Right lobe of liver (tissue), 6 donors: ENCODE measurements around the gene TREML1. TPM values are rescaled to one million over a fixed set of nuclear protein-coding genes. Genes with fewer than 3 reads are reported as not detected.

Experiments used
- ATAC-seq, 4 donors: fragments of 200-7000 bp; cut with Tn5 transposase; one replicate each; pipeline ENCODE4 v1.9.1; 2020; ENCODE audit warnings: mild to moderate bottlenecking in 4 of 4, moderate library complexity in 4 of 4
- DNase-seq, 3 donors: peaks; one replicate each; pipeline ENCODE4 v3.0.0-alpha.2; 2020
- H3K27ac ChIP-seq, 3 donors: fragments of 200-600 bp; one replicate each; pipeline ENCODE4 v1.8.0; 2022
- H3K27me3 ChIP-seq, 2 donors: fragments of 200-600 bp; one replicate each; pipeline ENCODE4 v1.8.0; 2022
- H3K36me3 ChIP-seq, 4 donors: fragments of 200-600 bp; sonication (generic) in 1 of 4; one replicate each; pipeline versions ENCODE4 v1.5.1 to v1.8.0; 2017 to 2022; ENCODE audit warnings: control low read depth in 1 of 4
- H3K4me1 ChIP-seq, 4 donors: fragments of 200-600 bp; sonication (generic) in 1 of 4; one replicate each; pipeline versions ENCODE4 v1.5.1 to v1.8.0; 2017 to 2022; ENCODE audit warnings: control low read depth in 1 of 4
- H3K4me3 ChIP-seq, 3 donors: fragments of 200-600 bp; one replicate each; pipeline ENCODE4 v1.8.0; 2022
- H3K9me3 ChIP-seq, 4 donors: fragments of 200-600 bp; sonication (generic) in 1 of 4; one replicate each; pipeline versions ENCODE4 v1.5.1 to v1.8.0; 2017 to 2022; ENCODE audit warnings: control low read depth in 1 of 4
- POLR2A ChIP-seq: fragments of 450-650 bp; IDR thresholded peaks from one replicate; pipeline ENCODE4 v1.6.1; 2017; ENCODE audit warnings: antibody characterized with exemption, mild to moderate bottlenecking
- WGBS: methylation state at CpG from one replicate; pipeline ENCODE4 v1.1.6; 2018; ENCODE audit warnings: low coverage, low lambda C conversion rate; ENCODE audit not compliant: insufficient coverage; ENCODE audit errors: missing lambda C conversion rate; 5-methylcytosine and 5-hydroxymethylcytosine counted together
- intact Hi-C, 2 donors: fragments of 100-400 bp; cut with DNase I; formaldehyde crosslinking; loops; one replicate each; pipeline versions ENCODE4 v1.11.2 to v1.14.1; 2022
- total RNA-seq, 6 experiments: library from RNA; depleted of rRNA in 2 of 6; stranded (reverse); fragments of >200 nt in 2 of 6; fragmentation: NEBNext Ultra II Directional in 3 of 6; extraction: Animal tissue kit (Norgen Biotek cat#: 25700) in 3 of 6; gene quantifications; one replicate each; pipeline versions ENCODE4 v1.1.0 to v1.2.4, GENCODE V29; 2016 to 2023
- TF ChIP-seq, protein P1 (sequence below), 4 donors: fragments of 200-600 bp in 3 of 4; fragments of 450-650 bp in 1 of 4; IDR thresholded peaks; one replicate each; pipeline versions ENCODE4 v1.5.1 to v1.8.0; 2016 to 2022; ENCODE audit warnings: antibody characterized with exemption in 4 of 4, mild to moderate bottlenecking in 2 of 4
- donor health status: DM: no; HTN: yes; CAD: no.
- donor health status: DM: no; HTN: no; CAD: no.
- donor health status: DM: no; HTN: no; CAD: no.
- donor health status: DM: no; HTN: yes; CAD: no.
- donor health status: DM: no; HTN: yes; CAD: no.

TREML1 gene
- total RNA-seq, 6 experiments from 2014 or later: 0.43 to 0.62 (median 0.46) TPM; not detected in 3

DNA sequence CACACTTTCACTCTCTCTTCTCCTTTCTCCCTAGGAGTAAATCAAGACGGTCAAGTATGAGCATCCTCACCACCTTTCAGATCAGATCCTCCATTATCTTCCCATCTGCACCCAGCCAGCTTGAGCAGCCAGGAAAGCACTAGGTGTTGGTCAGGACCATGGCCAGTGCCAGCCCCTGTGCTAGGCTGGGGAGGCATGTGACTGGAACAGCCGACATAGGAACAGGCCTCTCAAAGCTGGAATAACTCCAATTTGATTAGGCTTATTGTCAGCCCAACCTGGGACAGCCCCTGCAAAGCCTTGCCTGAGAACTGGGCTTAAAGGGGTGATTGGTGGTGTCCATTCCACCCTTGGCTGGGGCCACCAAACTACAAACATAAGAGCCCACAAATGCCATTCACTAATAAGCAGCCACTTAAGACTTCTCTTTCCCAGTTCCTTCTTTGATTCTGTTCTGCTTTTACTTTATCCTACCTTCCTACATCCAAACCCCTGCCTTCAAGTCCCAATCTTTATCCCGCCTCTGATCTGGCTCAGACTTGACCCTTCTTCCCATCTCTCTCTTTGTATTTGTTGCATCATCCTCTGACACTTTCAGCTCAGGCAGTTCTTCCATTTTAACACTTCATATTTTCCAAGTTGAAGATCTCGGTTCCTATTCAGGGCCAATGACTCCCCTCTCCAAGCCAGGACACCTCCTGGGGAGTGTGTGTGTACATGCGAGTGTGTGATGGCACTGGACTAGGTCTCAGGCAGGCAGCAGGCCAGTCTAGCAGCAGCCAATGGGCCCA, 13.2 kb upstream of the TREML1 start:
- peak in 1 of 3 donors; percentile 25 for DNase-seq
- peak in 1 of 4 donors; percentile 26 for ATAC-seq
- no peak overlapping the region for H3K4me3 ChIP-seq
- WGBS: 46% methylated on average over 5 of the region's 5 CpGs
- H3K9me3 ChIP-seq: no peaks in the 10 kb centered on the region
- no peaks in the 10 kb centered on the region for H3K4me1 ChIP-seq
- H3K27ac ChIP-seq: no peak overlapping the region
- no peaks in the 10 kb centered on the region for H3K27me3 ChIP-seq
- intact Hi-C loops: no loop called here
- no peaks in the 10 kb centered on the region for H3K36me3 ChIP-seq
- TF ChIP-seq POLR2A: no peak
- TF ChIP-seq, protein P1, sequence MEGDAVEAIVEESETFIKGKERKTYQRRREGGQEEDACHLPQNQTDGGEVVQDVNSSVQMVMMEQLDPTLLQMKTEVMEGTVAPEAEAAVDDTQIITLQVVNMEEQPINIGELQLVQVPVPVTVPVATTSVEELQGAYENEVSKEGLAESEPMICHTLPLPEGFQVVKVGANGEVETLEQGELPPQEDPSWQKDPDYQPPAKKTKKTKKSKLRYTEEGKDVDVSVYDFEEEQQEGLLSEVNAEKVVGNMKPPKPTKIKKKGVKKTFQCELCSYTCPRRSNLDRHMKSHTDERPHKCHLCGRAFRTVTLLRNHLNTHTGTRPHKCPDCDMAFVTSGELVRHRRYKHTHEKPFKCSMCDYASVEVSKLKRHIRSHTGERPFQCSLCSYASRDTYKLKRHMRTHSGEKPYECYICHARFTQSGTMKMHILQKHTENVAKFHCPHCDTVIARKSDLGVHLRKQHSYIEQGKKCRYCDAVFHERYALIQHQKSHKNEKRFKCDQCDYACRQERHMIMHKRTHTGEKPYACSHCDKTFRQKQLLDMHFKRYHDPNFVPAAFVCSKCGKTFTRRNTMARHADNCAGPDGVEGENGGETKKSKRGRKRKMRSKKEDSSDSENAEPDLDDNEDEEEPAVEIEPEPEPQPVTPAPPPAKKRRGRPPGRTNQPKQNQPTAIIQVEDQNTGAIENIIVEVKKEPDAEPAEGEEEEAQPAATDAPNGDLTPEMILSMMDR (IDR thresholded peaks at IDR 0.05): no peak

DNA sequence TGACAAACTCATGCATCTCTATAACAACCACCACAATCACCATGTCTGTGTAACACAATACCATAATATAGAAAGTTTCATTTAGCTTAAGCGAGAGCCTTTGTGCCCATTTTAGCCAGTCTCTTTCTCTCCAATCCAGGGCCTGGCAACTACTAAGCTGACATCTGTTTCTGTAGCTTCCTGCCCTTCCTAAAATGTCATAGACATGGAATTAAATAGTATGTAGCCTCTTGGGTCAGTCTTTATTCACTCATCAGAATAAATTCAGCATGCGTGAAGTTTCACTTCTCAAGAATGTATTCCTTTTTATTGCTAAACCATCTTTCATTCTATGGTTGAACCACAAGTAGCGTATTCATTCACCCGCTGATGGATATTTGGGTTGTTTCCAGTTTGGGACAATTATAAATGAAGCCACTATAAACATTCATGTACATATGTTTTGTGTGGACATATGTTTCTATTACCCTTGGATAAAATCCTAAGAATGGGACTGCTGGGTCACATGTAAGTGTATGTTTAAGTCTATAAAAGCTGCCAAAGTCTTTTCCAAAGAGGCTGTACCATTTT, 10.5 kb upstream of the TREML1 start:
- Histone ChIP-seq H3K27ac (no peak overlapping the region), H3K4me3 (no peak overlapping the region), H3K27me3 (no peaks in the 10 kb centered on the region), H3K9me3 (no peaks in the 10 kb centered on the region), H3K36me3 (no peaks in the 10 kb centered on the region), H3K4me1 (no peaks in the 10 kb centered on the region)
- WGBS: 85% methylated on average over 4 of the region's 4 CpGs
- intact Hi-C loops: no loop called here
- TF ChIP-seq POLR2A: no peak
- TF ChIP-seq, protein P1 (IDR thresholded peaks at IDR 0.05): no peak
- DNase-seq (no peak), ATAC-seq (no peak)

DNA sequence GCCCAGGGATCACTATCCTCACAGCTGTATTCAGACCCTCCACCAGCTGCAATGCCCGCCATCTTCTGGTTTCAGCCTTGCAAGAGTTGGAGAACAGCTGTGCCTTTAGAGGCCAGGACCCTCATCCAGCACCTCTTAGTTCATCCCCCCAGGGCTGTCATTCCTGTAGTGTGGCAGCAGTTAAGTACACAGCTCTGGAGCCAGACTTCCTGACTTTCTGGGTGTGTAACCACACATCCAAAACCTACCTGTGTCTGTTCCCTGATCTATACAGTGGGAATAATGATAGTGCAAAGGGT, 9.2 kb upstream of the TREML1 start:
- Histone ChIP-seq H3K36me3 (no peaks in the 10 kb centered on the region), H3K27ac (no peak overlapping the region), H3K4me3 (no peak overlapping the region), H3K9me3 (no peaks in the 10 kb centered on the region), H3K27me3 (no peaks in the 10 kb centered on the region), H3K4me1 (no peaks in the 10 kb centered on the region)
- no CpG with 5 or more reads among the region's 1 CpG for WGBS
- ATAC-seq (no peak), DNase-seq (no peak)
- TF ChIP-seq, protein P1 (IDR thresholded peaks at IDR 0.05): no peak
- no peak for TF ChIP-seq POLR2A
- intact Hi-C loops: no loop called here

DNA sequence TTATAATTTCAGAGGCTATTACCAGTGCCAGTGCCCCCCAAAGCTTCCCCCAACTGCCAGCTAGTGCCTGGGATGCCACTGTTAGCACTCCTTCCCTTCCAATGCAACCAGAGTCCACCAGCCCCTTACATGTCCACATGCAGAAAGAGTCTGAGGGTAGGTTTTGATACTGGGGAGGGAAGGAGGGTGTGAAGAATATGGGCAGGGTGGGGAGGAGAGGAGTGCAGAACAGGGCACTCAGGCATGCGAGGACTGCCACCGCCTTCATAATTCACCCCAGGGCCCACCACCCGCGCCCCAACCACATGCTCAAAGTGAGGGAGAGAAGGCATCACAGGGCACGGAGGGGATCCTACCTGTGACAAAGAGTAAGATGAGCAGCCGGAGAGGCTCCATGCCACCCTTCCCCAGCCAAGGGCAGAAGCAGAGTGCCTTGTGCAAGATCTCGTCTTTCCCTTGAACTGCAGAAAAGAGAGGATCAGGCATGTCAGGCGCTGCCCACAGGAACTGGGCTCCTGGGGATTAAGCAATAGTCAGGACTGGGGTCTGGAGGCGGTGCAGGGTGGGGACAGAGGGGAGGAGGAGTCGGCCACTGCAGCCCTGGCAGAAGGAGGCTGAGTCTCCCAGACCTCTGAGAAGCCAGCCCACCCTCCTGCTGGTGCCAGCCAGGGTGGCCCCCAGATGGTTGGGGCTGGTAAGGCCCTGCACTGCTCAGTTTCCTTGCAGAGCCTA, 8.7 kb upstream of the TREML1 start, which contains the start of gene TREM2:
Gene TREM2, minus strand, starts transcription at position 430 of the 732 bp plus-strand sequence. Its CDS starts 34 bp downstream, at position 396.
- DNase-seq (no peak), ATAC-seq (peak in 1 of 4 donors; percentile 39)
- Histone ChIP-seq H3K4me1 (no peaks in the 10 kb centered on the region), H3K27me3 (no peaks in the 10 kb centered on the region), H3K9me3 (no peaks in the 10 kb centered on the region), H3K27ac (no peak within 1 kb of the TSS), H3K4me3 (no peak within 1 kb of the TSS), H3K36me3 (no peaks in the 10 kb centered on the region)
- intact Hi-C loops: no loop called here
- TF ChIP-seq, protein P1 (IDR thresholded peaks at IDR 0.05): no peak
- TF ChIP-seq POLR2A: no peak
- WGBS: 93% methylated on average over 5 of the region's 10 CpGs
